HL-60/S4 treated with phorbol 12-myristate 13-acetate at 8.2 ng/mL for 4 days and 3 days (cell line): ENCODE results near the gene PCDH19.
"Not testable (repeated sequence)": the region's sequence is repeated elsewhere in the genome, so short reads cannot be mapped to it uniquely, and the experiment has no call there.

Experiments used
- in situ Hi-C: fragments of 300-500 bp; cut with MboI; formaldehyde crosslinking; loops from 2 replicates; pipeline ENCODE4 v1.15.0; 2022; ENCODE audit warnings: low sequenced_read_pairs

PCDH19 gene

GRCh38 chrX:100409610-100410590 is at the start of gene PCDH19:
Gene PCDH19 (minus strand): TSS chrX:100410273. CDS start chrX:100408597, 1,676 bp downstream.
- in situ Hi-C loops = no loop called here

DNA sequence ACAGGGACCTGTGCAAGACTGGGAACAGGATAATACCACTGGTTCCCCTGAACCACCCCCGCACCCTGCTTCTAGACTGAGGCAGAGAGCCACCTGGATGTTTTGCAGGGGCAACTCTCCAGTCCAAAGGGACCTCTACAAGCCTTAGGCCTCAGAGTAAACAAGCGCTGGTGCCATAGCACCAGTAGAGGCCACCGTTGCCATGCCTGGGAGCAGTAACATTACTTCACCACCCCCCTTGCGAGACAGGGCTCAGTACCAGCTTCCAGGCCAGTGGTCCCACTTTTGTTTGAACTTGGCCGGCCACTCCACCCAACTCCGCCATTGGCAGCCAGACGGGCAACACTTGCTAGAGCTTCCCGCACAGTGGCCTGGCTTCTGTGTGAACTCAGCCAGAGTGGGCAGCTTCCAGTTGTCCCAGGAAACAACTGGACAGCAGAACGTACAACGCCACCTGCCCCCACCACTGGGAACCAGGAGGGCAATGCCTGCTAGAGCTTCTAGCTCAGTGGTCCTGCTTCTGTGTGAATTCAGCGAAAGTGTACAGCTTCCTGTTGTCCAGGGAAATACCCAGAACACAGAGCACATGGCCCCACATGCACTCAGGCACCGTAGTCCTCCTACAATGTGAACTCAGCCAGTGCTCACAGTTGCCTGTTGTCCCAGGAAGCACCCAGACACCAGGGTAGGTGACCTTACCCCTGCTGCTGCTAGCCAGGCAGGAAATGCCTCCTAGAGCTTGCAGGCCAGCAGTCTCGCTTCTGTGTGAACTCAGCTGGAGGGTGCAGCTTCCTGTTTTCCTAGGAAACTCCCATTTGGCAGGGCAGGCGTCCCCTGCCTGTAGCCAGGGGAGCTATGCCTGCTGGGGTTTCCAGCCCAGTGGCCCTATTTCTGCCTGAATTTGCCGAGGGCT is 39.9 kb upstream of the PCDH19 start:
- in situ Hi-C loops = no loop called here

- in situ Hi-C loops = no loop called here
Observed at GRCh38 chrX:100447655-100448397, 37.8 kb upstream of the PCDH19 start.

GRCh38 chrX:100445593-100445992 is 35.5 kb upstream of the PCDH19 start:
- in situ Hi-C loops = no loop called here

GRCh38 chrX:100441321-100441720 is 31.2 kb upstream of the PCDH19 start:
- in situ Hi-C loops = not testable (repeated sequence)

GRCh38 chrX:100440006-100440405 is 29.9 kb upstream of the PCDH19 start:
- in situ Hi-C loops = no loop called here

DNA sequence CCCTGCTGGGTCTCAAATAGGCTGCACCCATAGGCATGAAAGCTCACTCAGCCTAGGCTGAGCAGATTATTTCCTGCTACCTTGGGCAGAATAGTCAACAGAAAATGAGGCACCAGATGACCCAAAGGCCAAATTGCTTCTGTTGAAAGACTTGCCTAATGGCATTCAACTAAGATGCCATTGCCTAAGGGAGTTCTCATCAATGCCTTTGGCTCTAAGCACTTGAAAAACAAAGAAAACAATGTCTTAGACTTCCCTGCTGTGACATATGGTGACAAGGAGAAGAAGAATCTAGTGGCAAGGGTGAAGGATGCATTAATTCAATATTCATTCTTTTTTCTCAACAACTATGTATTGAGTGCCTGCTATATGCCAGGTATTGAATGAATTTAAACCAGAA is 25.7 kb upstream of the PCDH19 start:
- in situ Hi-C loops = no loop called here

- in situ Hi-C loops = no loop called here
Observed at GRCh38 chrX:100424012-100424411, 13.9 kb upstream of the PCDH19 start.

GRCh38 chrX:100418556-100418955 is 8.5 kb upstream of the PCDH19 start:
- in situ Hi-C loops = no loop called here

DNA sequence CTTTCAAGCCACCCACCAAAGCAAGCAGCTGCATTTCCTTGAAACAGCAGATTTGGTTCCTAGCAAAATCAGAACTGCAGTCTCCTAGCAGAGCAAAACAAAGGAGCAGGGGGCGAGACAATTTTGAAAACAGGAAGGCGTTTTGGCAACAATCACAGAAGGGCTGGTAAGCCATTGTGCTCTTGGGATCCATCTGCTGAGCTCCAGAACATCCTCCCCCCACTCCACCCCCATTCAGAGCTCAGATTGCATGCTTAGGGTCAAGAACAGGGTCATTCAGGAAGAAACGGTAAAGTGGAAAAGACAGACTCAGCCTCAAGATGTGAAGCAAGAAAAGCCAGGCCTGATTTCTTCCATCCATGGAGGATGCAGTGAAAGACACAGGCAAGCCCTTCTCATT is 7.6 kb upstream of the PCDH19 start:
- in situ Hi-C loops = no loop called here

- in situ Hi-C loops = no loop called here
Observed at GRCh38 chrX:100413229-100413628, 3.2 kb upstream of the PCDH19 start.

- in situ Hi-C loops = no loop called here
Observed at GRCh38 chrX:100411802-100412715, 2.0 kb upstream of the PCDH19 start.

GRCh38 chrX:100410901-100411801 is 1.1 kb upstream of the PCDH19 start:
- in situ Hi-C loops = no loop called here

GRCh38 chrX:100408713-100409609 is 1.1 kb downstream of the PCDH19 start:
- in situ Hi-C loops = no loop called here

GRCh38 chrX:100407784-100408712 is 2.0 kb downstream of the PCDH19 start:
- in situ Hi-C loops = no loop called here

GRCh38 chrX:100407147-100407783 is 2.8 kb downstream of the PCDH19 start:
- in situ Hi-C loops = no loop called here
